Testis (tissue), 2 donors: Measurements from ENCODE around the gene TMEM14B.

Experiments
- CTCF ChIP-seq, 3 experiments: fragments of 450-650 bp in 2 of 3; fragments of 200-600 bp in 1 of 3; sonication (generic) in 1 of 3; IDR thresholded peaks; one replicate each; pipeline ENCODE4 v1.5.1; 2016 to 2019; ENCODE audit warnings: antibody characterized with exemption in 3 of 3, mild to moderate bottlenecking in 2 of 3, moderate library complexity in 1 of 3
- POLR2A ChIP-seq: fragments of 450-650 bp; IDR thresholded peaks from one replicate; pipeline ENCODE4 v1.6.1; 2017; ENCODE audit warnings: antibody characterized with exemption, mild to moderate bottlenecking, moderate library complexity

- TF ChIP-seq CTCF (IDR thresholded peaks at IDR 0.05) (no peak), POLR2A (no peak)
These were observed 23.8 kb downstream of the TMEM14B start for GRCh38 chr6:10771371-10771894.
